ENCODE measurements around the gene DDA1. TPM values are rescaled to one million over a fixed set of nuclear protein-coding genes. Genes with fewer than 3 reads are reported as not detected.

Gene DDA1
- total and polyA plus RNA-seq, 10 of the 15 experiments (the other 5 are each of a cell fraction or from before 2014, with no cell fraction given): 0.76 to 71.0 (median 39.4) TPM

- TF ChIP-seq MYC (IDR thresholded peaks at IDR 0.05; ENCODE audit: insufficient read depth, insufficient read length, insufficient replicate concordance, low read length, severe bottlenecking) (no peak), IRF3 (IDR thresholded peaks at IDR 0.05) (no peak)
Observed at GRCh38 chr19:17279436-17279835, 29.9 kb upstream of the DDA1 start (continued).

- in situ Hi-C loops (cut with MboI): no loop called here
- H3K4me3 ChIP-seq: peak within 1 kb of the TSS; percentile 85
- TF ChIP-seq MEF2B (IDR thresholded peaks at IDR 0.05; ENCODE audit: partially characterized antibody, poor library complexity, severe bottlenecking) (peak; percentile 5), NRF1 (conservative IDR thresholded peaks at IDR 0.05; ENCODE audit: low read depth, low read length) (0 out of 2 replicates have a peak, but pooled peaks have one; percentile 28), TCF12 (IDR thresholded peaks at IDR 0.05; ENCODE audit: low read depth, low read length) (no peak), TBL1XR1 (IDR thresholded peaks at IDR 0.05; ENCODE audit: low read depth, low read length) (no peak), ELK1 (IDR thresholded peaks at IDR 0.05; ENCODE audit: low read depth, low read length) (no peak), SUPT20H (IDR thresholded peaks at IDR 0.05; ENCODE audit: borderline replicate concordance, control insufficient read depth, low read depth, low read length) (no peak), SMAD5 (IDR thresholded peaks at IDR 0.05; ENCODE audit: low read depth) (no peak), STAT1 (conservative IDR thresholded peaks at IDR 0.05) (no peak), SMARCA5 (IDR thresholded peaks at IDR 0.05) (peak; percentile 50; the same call in 1 of the 2 replicates), SREBF1 (IDR thresholded peaks at IDR 0.05; ENCODE audit: low read length) (no peak), CREM (IDR thresholded peaks at IDR 0.05; ENCODE audit: low read depth) (0 out of 2 replicates have a peak, but pooled peaks have one; percentile 21), MTA2 (IDR thresholded peaks at IDR 0.05; ENCODE audit: low read depth) (peak; percentile 31; the same call in 1 of the 2 replicates), NKRF (conservative IDR thresholded peaks at IDR 0.05) (peak; percentile 54)
Observed at GRCh38 chr19:17281391-17282304, 27.7 kb upstream of the DDA1 start, which contains the start of gene ANKLE1. Gene ANKLE1 (plus strand): TSS chr19:17281901. CDS start chr19:17281921, 20 bp downstream.

More at GRCh38 chr19:17281391-17282304, 27.7 kb upstream of the DDA1 start, which contains the start of gene ANKLE1:
- Histone ChIP-seq H3K27ac (ENCODE audit: control insufficient read depth, insufficient read depth) (peak within 1 kb of the TSS; percentile 68), H3K27me3 (replicated peaks in 1 of 2; ENCODE audit: control insufficient read depth in 2 of 2, insufficient read depth in 2 of 2, low read length in 1 of 2) (no peaks in the 10 kb centered on the region), H3K9me3 (replicated peaks; ENCODE audit: control insufficient read depth, insufficient read depth, low read length) (no peaks in the 10 kb centered on the region), H3K79me2 (ENCODE audit: control insufficient read depth, insufficient read depth, low read length) (no peaks in the 10 kb centered on the region; the same call in 1 of the 2 replicates), H4K20me1 (ENCODE audit: control insufficient read depth, insufficient read depth) (no peaks in the 10 kb centered on the region), H3K9ac (ENCODE audit: control insufficient read depth, insufficient read depth, low read length) (peak within 1 kb of the TSS; percentile 73), H3K4me1 (ENCODE audit: control insufficient read depth, insufficient read depth, low read length) (peaks cover 9% of the 10 kb centered on the region), H3K36me3 (ENCODE audit: control insufficient read depth in 2 of 2, insufficient read depth in 2 of 2, low read length in 1 of 2) (peaks cover 0 to 9% of the 10 kb centered on the region in 2 experiments; a peak in 3 of 4 replicates), H2AFZ (ENCODE audit: control insufficient read depth, low read depth, low read length) (peak within 1 kb of the TSS; percentile 58), H3K4me2 (ENCODE audit: control insufficient read depth, insufficient read depth) (peak within 1 kb of the TSS; percentile 92)
- FAIRE-seq (peak; percentile 54), DNase-seq (ENCODE audit: low read depth, low spot score) (peak; percentile 32), ATAC-seq (peak; percentile 81)
- ChIA-PET SMC1A (ENCODE audit: uncharacterized antibody, unreplicated experiment) (interaction anchor here (0.6 to 6.5 kb wide), 13 partner anchors 11 to 567 kb away, joined by 3 to 43 read pairs (median 4); partner anchors contain the start of genes BABAM1 and USHBP1), POLR2A (interaction anchor here (0.6 to 3.2 kb wide), 10 partner anchors 14 to 997 kb away, joined by 3 to 16 read pairs (median 3); partner anchors contain the start of genes BABAM1, OCEL1 and USE1), RAD21 (ENCODE audit: unreplicated experiment) (interaction anchor here (0.6 to 4.3 kb wide), 17 partner anchors 15 to 502 kb away, joined by 3 to 22 read pairs (median 4); partner anchors contain the start of genes BABAM1, DDA1, USE1 and USHBP1), CTCF (interaction anchor here (0.6 to 6.9 kb wide), 29 partner anchors 8 to 566 kb away, joined by 3 to 120 read pairs (median 4); partner anchors contain the start of genes ABHD8, BABAM1, MRPL34 and MYO9B)
- no TSS peak for BruUV-seq (replicated peaks)
- WGBS (ENCODE audit: insufficient coverage, insufficient replicate concordance, low lambda C conversion rate, missing lambda C conversion rate): under 1% methylated on average over 55 of the region's 75 CpGs
- intact Hi-C loops (cut with micrococcal nuclease; ENCODE audit: unreplicated experiment): loop anchor here (1.0 to 2.0 kb wide), 4 partner anchors 15 to 214 kb away; partner anchors contain the start of gene BABAM1

All from GM12878 (cell line).